NCI-H2227 (cell line): ENCODE results near the gene ENPP5.

Source experiments
- DNase-seq: peaks from one replicate; lab custom pipeline; 2025; ENCODE audit not compliant: unreplicated experiment; lab: John Stamatoyannopoulos, UW

The ENPP5 gene, protein sequence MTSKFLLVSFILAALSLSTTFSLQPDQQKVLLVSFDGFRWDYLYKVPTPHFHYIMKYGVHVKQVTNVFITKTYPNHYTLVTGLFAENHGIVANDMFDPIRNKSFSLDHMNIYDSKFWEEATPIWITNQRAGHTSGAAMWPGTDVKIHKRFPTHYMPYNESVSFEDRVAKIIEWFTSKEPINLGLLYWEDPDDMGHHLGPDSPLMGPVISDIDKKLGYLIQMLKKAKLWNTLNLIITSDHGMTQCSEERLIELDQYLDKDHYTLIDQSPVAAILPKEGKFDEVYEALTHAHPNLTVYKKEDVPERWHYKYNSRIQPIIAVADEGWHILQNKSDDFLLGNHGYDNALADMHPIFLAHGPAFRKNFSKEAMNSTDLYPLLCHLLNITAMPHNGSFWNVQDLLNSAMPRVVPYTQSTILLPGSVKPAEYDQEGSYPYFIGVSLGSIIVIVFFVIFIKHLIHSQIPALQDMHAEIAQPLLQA

DNA sequence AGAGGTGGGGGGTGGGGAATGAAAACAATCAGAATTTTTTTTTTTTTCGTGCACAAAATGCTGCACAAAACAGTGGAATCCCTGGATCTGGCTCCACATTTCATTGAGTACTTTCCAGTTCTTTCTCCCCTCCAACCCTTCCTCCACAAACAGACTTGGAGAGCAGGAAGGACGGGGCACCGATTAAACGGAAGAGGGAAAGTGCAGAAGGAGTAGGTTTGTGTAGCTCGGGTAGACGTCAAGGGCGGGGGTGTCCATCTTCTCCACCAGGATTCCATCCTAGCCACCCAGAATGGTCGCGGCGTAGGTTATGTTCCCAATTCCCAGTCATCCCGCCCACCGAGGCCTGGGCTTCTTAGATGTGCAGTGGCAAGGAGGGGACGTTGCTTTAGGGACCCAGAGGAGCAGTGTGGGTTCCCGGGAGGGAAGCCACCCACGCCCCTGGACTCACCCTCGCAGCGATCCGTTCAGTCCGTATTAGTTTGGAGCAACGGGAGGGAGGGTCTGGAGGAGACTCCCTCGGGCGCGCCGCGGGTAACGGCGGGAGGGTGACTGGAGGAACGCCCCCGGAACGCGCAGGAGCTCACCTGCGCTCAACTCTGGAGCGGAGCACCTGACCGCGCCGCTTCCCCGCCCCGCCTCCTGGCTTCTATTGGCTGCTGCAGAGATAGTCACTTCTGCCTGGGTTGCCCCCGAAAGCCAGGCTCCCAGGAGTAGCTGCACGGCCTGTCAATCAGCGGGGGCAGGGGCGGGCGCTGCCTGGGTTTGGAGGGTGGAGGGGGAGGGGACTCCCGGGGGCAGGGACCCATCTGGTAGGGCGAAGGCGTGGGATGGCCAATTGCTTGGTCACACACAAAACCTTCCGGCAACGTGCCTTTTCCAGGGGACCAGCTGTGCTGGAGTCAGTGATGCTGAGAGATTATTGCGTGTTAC, at the start of gene ENPP5:
ENPP5 (minus strand) TSS at position 624 of the 933 bp plus-strand sequence. CDS start 2,718 bp downstream, outside the sequence.
- peak; percentile 90 for DNase-seq

DNA sequence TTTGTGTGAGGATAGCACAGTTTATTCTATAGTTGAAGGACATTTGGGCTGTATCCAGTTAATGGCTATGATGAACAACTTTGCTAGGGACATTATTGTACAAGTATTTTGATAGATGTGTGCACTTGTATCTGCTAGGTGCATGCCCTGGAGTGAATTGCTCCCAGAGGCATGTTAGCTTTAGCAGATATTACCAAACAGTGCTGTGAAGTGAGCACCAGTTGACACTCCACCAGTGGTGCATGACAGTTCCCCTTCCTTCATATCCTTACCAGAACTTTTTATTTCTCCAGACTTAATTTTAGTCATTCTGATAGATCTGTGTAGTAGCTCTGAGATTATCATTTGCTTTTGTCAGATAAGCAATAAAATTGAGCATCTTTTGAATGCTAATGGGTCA, 48.9 kb upstream of the ENPP5 start:
- no peak for DNase-seq

DNA sequence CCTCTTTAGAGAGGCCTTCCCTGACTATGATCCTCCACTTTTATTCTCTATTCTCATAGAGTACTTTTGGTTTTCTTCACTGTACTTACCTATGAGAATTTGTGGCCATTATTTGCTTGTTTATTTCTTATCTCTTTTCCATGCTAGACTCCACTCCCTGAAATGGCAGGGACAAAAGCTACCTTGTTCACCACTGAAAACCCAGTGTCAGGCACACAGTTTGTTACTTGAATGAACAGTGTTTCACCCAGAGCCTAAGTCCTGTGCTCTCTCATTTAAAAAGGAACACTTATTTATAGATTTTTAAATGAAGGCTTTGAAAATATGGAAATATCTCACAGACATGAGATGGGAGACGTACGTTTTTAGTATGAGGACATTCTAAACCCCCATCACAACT, 47.7 kb upstream of the ENPP5 start:
- DNase-seq = no peak

DNA sequence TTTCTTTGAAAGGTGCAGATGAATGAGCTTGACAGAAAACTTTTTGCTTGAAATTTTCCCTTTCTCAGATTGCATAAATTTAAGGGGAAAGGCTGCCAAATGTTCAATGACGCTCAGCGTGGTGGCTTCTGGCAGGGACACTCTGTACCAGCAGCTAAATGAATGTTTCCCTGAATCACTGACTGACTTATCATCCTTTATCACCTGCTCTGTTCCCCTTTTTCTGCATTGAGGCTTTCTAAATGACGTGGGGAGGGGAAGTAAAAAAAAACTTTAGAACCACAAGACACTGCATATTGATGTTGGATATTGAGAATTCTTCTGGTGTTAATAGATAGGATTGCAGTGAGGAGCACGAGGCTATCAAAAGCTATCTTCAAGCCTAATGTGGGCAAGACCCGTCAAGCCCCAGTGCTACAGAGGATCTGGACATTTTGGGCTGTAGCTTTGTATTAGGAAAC, 46.9 kb upstream of the ENPP5 start:
- DNase-seq = no peak

DNA sequence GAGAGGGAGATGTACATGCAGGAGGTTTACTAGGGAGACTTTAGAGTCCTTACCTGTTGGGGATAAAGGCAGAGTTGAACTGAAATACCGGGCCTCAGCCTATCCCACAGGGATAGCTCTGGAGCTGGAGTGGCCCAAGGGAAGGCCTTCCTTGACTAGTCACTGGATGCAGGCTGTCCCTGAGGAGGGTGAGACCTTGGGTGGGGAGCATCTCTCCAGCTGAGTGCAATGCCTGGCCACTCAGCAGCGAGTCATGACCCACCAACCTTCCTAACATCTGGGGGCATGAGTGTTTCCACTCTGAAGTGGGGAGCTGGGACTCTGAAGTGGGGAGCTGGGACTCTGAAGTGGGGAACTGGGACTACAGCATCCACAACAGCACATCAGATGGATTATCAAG, 46.1 kb upstream of the ENPP5 start:
- no peak for DNase-seq

DNA sequence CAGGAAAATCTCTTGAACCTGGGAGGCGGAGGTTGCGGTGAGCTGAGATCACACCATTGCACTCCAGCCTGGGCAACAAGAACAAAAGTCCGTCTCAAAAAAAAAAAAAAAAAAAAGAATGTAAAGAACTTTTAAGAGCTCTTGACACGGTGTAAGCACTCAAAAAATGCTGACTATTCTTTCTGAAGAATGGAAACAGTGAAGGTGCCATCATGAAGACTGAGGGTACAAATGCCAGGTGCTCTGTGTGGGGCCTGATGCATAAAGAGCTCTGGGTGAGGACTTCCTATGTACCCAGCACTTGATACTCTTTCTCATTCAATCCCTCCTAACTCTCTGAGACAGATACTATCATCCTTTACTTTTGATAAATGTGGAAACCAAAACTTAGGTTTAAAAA, 45.0 kb upstream of the ENPP5 start:
- no peak for DNase-seq

DNA sequence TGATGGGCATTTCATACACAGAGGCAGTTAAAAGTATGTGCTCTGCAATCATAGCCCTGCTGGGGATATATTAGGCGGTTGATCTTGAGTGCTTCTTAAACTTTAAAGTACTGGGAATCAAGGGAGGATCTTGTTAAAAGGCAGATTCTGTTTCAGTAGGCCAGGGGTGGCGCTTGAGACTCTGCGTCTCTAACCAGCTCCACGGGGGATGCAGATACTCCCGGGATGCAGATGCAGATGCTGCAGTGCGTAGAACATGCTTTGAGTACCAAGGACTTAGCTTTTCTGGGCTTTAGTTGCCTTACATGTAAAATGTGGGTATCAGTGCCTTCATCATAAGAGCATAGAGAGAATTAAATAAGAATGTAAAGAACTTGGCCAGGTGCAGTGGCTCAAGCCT, 44.4 kb upstream of the ENPP5 start:
- peak; percentile 65 for DNase-seq

DNA sequence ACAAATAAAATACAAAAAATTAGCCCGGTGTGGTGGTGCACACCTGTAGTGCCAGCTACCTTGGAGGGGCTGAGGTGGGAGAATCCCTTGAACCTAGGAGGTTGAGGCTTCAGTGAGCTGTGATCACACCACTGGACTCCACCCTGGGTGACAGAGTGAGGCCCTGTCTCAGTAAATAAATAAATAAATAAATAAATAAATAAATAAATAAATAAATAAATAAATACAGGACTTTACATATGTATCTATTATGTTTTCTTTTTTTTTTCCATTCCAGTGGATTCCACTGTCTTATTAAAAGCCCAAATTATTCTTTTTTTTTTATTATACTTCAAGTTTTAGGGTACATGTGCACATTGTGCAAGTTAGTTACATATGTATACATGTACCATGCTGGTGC, 41.1 kb upstream of the ENPP5 start:
- DNase-seq = no peak

DNA sequence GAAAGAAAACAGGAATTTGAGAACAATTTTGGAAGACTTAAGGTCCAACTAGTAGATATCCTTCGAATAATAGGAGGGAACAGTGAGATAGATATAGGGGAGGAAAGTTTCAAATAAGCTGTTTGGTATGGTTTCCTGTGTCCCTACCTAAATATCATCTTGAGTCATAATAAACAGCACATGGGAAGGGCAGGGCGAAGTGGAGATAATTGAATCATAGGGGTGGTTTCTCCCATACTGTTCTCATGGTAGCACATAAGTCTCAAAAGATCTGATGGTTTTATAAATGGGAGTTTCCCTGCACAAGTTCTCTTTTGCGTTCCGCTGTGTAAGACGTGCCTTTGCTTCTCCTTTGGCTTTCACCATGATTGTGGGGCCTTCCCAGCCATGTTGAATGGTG, 39.5 kb upstream of the ENPP5 start:
- DNase-seq = no peak

DNA sequence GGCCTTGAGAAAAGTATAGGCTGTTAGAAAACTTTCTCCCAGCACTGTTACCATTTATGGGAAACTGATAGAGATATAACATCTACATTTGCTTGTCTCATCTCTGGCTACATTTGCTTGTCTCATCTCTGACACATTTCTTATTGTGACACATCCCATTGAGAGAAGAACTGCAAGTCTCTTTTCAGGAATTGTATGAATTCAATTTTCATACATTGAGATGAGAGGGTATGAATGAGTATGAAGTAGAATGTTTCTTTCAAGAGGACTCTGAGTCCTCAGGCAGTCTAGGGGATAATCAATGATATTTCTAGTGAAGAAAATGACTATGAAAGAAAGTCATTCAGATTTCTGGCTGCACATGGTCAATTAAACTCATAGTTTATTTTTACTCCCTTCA, 37.5 kb upstream of the ENPP5 start:
- no peak for DNase-seq

DNA sequence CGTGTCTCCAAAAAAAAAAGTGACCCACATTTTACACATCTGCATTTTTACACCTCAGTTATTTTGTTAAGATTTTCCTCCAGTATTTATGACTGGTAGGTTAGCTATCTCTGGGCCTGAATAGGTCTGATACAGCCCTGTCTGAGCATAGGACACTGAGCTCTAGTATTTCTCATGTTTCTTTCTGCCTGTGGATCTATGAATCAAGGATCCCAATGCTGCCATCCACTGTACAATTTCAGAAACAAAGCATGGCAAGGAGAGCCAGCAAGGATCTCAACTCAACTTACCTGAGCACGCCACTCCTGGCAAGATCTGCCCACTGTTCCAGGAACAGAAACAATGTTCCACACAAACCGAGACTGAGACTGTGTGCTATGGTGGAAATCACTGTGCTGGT, 36.4 kb upstream of the ENPP5 start:
- DNase-seq = no peak

DNA sequence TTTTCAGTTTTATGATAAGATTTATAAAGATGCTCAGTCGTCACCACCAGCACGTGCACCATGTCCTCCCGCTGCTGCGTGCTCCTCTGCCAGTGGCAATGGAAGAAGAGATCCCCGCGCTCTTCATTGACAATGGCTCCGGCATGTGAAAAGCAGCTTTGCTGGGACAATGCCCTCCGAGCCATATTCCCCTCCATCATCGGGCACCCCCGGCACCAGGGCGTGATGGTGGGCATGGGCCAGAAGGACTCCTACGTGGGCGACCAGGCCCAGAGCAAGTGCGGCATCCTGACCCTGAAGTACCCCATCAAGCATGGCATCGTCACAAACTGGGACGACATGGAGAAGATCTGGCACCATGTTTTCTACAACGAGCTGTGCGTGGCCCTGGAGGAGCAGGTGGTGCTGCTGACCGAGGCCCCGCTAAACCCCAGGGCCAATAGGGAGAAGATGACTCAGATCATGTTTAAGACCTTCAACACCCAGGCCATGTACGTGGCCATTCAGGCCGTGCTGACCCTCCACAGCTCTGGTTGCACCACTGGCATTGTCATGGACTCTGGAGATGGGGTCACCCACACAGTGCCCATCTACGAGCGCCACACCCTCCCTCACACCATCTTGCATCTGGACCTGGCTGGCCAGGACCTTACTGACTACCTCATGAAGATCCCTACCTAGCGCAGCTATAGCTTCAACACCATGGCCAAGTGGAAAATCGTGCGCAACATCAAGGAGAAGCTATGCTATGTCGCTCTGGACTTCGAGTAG, 34.3 kb upstream of the ENPP5 start:
- no peak for DNase-seq

DNA sequence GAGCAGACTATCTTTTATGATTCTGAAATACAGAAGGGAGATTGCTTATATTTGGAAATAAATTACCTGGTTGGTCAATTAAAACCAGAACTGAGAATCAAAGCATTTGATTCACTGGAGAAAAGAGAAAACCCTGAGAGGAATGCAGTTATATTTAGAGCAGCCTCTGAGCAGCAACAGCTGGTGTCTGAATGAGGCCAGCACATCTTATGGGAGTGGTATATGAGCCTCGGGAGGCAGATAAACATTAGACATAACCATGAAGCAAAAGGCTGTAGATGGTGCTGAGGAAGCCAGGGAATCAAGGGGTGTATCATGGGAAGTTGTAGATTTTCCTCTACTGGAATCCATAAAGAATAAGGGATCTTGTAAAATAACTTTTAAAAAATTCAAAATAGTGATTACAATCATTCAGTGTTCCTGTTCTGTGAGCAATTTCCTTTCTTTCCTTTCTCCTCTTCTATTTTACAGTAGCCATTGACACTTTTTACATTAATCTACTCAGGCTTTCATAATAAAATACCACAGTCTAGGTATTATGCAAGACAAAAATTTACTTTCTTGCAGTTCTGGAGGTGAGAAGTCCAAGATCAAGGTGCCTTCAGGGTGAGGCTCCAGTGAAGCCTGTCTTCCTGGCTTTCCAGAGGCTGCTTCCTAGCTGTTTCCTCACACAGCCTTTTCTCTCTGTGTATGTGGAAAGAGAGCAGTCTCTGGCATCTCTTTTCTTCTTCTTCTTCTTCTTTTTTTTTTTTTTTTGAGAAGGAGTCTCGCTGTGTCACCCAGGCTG, 32.8 kb upstream of the ENPP5 start:
- DNase-seq = no peak

DNA sequence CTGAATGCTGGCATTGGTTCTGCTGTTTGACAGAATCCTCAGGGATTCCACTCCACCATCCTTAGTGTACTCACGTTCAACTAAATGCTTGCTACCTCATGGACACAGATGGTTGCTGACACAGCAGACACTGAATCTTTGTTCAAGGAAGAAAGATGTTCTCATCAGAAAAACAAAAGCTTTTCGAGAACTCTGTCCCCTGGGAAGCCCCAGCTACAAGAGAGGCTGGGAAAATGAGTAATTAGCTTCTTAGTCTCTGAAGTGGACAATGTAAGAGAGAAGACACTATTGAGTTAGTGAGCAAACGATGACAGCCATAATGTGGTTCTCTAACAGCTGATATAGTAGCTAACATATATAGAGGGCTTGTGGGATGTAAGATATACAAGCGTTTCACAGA, 30.9 kb upstream of the ENPP5 start:
- DNase-seq = no peak

DNA sequence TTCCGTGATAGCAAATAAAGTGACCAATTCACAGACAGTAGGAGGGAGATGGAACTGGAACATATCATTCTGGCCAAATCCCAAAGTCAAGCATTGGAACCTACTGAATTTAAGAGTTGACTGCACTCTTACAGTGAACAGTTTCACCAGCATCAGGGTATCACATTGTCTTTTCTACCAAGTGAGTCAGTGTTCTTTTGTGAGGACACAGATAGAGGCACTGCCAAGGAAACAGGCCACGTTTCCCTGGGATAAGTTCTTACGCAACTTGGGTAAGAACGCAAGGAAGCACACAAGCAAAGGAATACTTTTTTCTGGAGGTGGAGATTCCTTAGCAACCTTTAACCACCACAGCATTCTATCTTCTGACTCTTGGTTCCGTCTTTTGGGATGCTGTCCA, 28.6 kb upstream of the ENPP5 start:
- DNase-seq = no peak

DNA sequence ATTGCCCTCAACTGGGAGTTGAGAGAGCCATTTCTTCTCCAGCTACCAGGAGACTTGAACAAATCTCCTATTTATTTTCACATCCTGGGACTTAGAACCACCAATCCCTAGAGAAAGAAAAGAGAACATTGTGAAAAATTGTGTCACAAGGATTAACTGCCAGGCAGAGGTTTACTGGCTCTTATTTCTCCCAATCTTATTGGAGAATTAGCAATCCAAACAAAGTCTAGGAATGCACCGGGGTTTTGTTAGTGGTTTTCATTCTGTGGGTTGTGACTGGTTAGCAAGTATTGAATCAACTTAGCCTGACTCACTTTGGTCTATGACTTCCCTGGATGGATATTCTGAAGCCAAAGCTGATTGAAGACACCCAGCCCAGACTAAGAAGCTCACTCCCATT, 21.2 kb upstream of the ENPP5 start:
- DNase-seq = no peak

DNA sequence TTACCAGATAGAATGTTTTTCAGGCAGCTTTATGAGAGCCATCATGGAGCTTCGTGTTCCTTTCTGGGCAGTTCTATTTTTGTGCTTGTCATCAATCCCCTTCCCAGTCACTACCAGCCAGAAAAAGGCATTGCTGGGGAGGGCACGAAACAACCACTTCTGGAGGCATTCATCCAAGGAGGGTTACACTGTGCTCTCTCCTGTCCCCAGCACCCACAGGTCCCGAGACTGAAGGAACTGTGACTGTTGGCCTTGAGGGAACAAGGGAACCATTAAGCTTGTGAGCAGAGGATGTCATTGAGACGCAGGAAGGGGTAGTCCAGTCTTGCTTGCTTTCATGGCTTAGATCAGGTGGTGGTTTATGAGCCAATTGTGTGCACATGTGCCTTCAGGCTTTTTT, 20.1 kb upstream of the ENPP5 start:
- no peak for DNase-seq

DNA sequence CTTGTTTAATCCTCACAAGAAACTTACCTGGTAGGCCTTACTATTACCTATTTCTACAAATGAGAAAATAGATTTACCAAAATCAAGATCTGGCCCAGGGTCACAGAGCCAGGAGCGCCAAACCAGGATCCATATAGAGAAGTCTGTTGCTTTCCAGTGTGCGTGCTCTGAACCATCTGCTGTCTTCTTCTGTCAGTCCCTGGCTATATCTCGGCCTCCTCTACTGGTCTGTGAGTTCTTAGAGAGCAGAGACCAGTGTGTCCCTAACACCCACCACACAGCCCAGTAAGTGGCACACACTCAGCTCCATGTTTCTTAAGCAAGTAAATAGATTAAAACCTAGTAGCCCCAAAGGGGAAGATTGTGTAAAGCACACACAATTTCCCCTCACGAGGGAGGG, 18.9 kb upstream of the ENPP5 start:
- DNase-seq = no peak

DNA sequence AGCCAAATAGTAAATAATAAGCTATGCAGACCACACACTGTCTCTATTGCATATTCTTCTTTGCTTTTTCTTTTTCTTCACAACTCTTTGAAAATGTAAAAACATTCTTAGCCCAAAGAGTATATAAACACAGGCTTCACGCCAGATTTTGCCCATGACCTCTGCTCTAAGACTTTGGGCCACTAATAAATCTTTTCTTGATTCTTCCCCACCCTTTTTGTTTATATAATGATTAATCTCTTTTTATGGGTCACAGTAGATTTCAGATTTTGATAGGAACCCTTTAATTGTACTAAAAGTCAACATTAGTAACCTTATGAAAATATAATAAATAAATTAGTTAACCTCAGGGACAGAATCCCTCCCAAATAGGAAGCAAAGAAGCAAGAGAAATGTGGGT, 15.8 kb upstream of the ENPP5 start:
- no peak for DNase-seq

DNA sequence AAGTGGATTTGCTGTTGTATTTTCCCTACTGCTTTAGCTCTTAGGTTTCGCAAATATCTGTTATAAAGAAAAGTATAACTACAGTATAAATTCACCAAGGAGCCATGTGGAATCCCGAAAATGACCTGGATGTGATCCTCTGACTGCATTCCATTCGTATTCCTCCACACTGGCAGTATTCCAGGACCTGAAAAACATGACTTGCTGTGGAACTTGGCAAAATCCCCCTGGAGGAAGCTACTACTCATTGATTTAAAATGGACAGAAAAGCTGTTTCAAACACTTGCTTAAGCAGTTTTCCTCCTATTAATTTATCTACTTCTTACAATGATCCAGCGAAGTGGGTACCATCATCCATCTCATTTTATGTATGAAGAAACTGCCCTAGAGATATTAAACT, 13.3 kb upstream of the ENPP5 start:
- no peak for DNase-seq
